A549 (cell line): ENCODE data around the gene ACTR8. TPM values are rescaled to one million over a fixed set of nuclear protein-coding genes. Genes with fewer than 3 reads are reported as not detected.

Experiments
- ATAC-seq, 2 experiments: fragments of 200-7000 bp in 1 of 2; fragments of >200 bp in 1 of 2; cut with Nextera tagmentation in 1 of 2; cut with Tn5 transposase in 1 of 2; 3 replicates each; pipeline versions ENCODE4 v1.8.0 to v1.9.1; 2018 to 2020; ENCODE audit warnings: mild to moderate bottlenecking in 1 of 2, moderate library complexity in 1 of 2
- CTCF ChIA-PET: fragments of 300-600 bp; sonication (Branson Sonifier 250); formaldehyde crosslinking; extraction: SDS; loops from one replicate; lab custom pipeline; 2021; ENCODE audit warnings: antibody characterized with exemption, inconsistent platforms; lab: Yijun Ruan, JAX
- POLR2A ChIA-PET: fragments of 350-600 bp; formaldehyde crosslinking; extraction: SDS; loops from one replicate; lab custom pipeline; 2021; ENCODE audit warnings: antibody characterized with exemption, inconsistent platforms; lab: Yijun Ruan, JAX
- DNase-seq, 2 experiments: peaks; one replicate each; pipeline versions ENCODE4 v3.0.0 to v3.0.0-alpha.2; 2011 to 2016; ENCODE audit warnings: low read depth in 1 of 2, low spot score in 1 of 2
- FAIRE-seq: peaks from 2 replicates; lab custom pipeline; 2011; peaks lifted over from hg19 to GRCh38; lab: Jason Lieb, UNC
- H3K27ac ChIP-seq, 2 experiments: fragments of >200 bp; sonication (Bioruptor Twin); formaldehyde crosslinking; 3 replicates each; pipeline ENCODE4 v1.5.1; 2016 to 2017
- H3K4me1 ChIP-seq: fragments of >200 bp; sonication (Bioruptor Twin); formaldehyde crosslinking; 3 replicates; pipeline ENCODE4 v1.6.1; 2016
- H3K4me2 ChIP-seq: fragments of >200 bp; sonication (Bioruptor Twin); formaldehyde crosslinking; 3 replicates; pipeline ENCODE4 v1.6.1; 2016
- H3K4me3 ChIP-seq: fragments of >200 bp; sonication (Bioruptor Twin); formaldehyde crosslinking; 3 replicates; pipeline ENCODE4 v1.5.1; 2016
- H3K9me3 ChIP-seq: fragments of >200 bp; sonication (Bioruptor Twin); formaldehyde crosslinking; 3 replicates; pipeline ENCODE4 v1.6.1; 2016
- CHD2 ChIP-seq: fragments of 150-350 bp; IDR thresholded peaks from 2 replicates; pipeline ENCODE4 v1.6.1; 2014; ENCODE audit warnings: low read length; ENCODE audit not compliant: partially characterized antibody
- CTCF ChIP-seq: fragments of >200 bp; sonication (Bioruptor Twin); formaldehyde crosslinking; IDR thresholded peaks from 3 replicates; pipeline ENCODE4 v1.5.1; 2016
- EHF ChIP-seq: fragments of 250-450 bp; sonication (Bioruptor Pico); IDR thresholded peaks from 2 replicates; pipeline ENCODE4 v1.5.0; 2020; ENCODE audit warnings: mild to moderate bottlenecking
- ELK1 ChIP-seq: fragments of 150-350 bp; IDR thresholded peaks from 2 replicates; pipeline ENCODE4 v1.6.1; 2014; ENCODE audit warnings: low read depth, mild to moderate bottlenecking, low read length
- FOSL2 ChIP-seq, 2 experiments: fragments of 450-650 bp in 1 of 2; fragments of >200 bp in 1 of 2; sonication (Bioruptor Twin) in 1 of 2; formaldehyde crosslinking; IDR thresholded peaks; 2 replicates each; pipeline versions ENCODE4 v1.5.0 to v1.6.1; 2016 to 2020; ENCODE audit warnings: mild to moderate bottlenecking in 1 of 2, moderate library complexity in 1 of 2
- FOXS1 ChIP-seq: fragments of 250-450 bp; sonication (Bioruptor Pico); IDR thresholded peaks from 2 replicates; pipeline ENCODE4 v1.5.0; 2020; ENCODE audit warnings: mild to moderate bottlenecking, moderate library complexity
- HEYL ChIP-seq: fragments of 250-450 bp; sonication (Bioruptor Pico); IDR thresholded peaks from 2 replicates; pipeline ENCODE4 v1.8.0; 2021; ENCODE audit warnings: mild to moderate bottlenecking, moderate library complexity
- HOXA7 ChIP-seq: fragments of 250-450 bp; sonication (Bioruptor Pico); IDR thresholded peaks from 2 replicates; pipeline ENCODE4 v1.5.0; 2020; ENCODE audit warnings: mild to moderate bottlenecking, moderate library complexity
- HOXB13 ChIP-seq: fragments of 250-450 bp; sonication (Bioruptor Pico); IDR thresholded peaks from 2 replicates; pipeline ENCODE4 v1.5.0; 2020; ENCODE audit warnings: low read depth, mild to moderate bottlenecking, moderate library complexity
- HOXB5 ChIP-seq: fragments of 250-450 bp; sonication (Bioruptor Pico); IDR thresholded peaks from 2 replicates; pipeline ENCODE4 v1.5.0; 2020; ENCODE audit warnings: mild to moderate bottlenecking, moderate library complexity
- KDM1A ChIP-seq: fragments of 200-600 bp; sonication (generic); IDR thresholded peaks from 2 replicates; pipeline ENCODE4 v1.6.1; 2016; ENCODE audit warnings: low read depth, mild to moderate bottlenecking
- MAFK ChIP-seq: fragments of 450-650 bp; IDR thresholded peaks from 2 replicates; pipeline ENCODE4 v1.6.1; 2014; ENCODE audit not compliant: partially characterized antibody
- MAX ChIP-seq: IDR thresholded peaks from 2 replicates; pipeline ENCODE4 v1.6.1; 2012
- MAZ ChIP-seq: fragments of 150-350 bp; IDR thresholded peaks from 2 replicates; pipeline ENCODE4 v1.6.1; 2014; ENCODE audit warnings: antibody characterized with exemption, low read depth, low read length, borderline replicate concordance
- MYC ChIP-seq: IDR thresholded peaks from 2 replicates; pipeline ENCODE4 v1.6.1; 2012; ENCODE audit warnings: mild to moderate bottlenecking, inconsistent platforms, low read length, improper control_type of control experiment, borderline replicate concordance
- NFE2L2 ChIP-seq: fragments of 150-350 bp; conservative IDR thresholded peaks from 2 replicates; pipeline ENCODE4 v1.6.1; 2014; ENCODE audit warnings: low read length
- PHF8 ChIP-seq: fragments of 200-600 bp; sonication (generic); IDR thresholded peaks from 2 replicates; pipeline ENCODE4 v1.6.1; 2016; ENCODE audit warnings: low read depth, mild to moderate bottlenecking, antibody characterized with exemption, moderate library complexity, borderline replicate concordance
- POLR2A ChIP-seq: IDR thresholded peaks from 2 replicates; pipeline ENCODE4 v1.6.1; 2012; ENCODE audit warnings: mild to moderate bottlenecking, low read length
- POLR2AphosphoS2 ChIP-seq: conservative IDR thresholded peaks from 2 replicates; pipeline ENCODE4 v1.6.1; 2012; ENCODE audit warnings: low read length, improper control_type of control experiment, inconsistent platforms
- RAD21 ChIP-seq, 2 experiments: fragments of >200 bp in 1 of 2; sonication (Bioruptor Twin) in 1 of 2; formaldehyde crosslinking in 1 of 2; IDR thresholded peaks in 1 of 2; conservative IDR thresholded peaks in 1 of 2; 2 replicates in 1 of 2; 3 replicates in 1 of 2; pipeline ENCODE4 v1.6.1; 2012 to 2018; ENCODE audit warnings: inconsistent platforms in 1 of 2
- REST ChIP-seq: fragments of 200-600 bp; sonication (generic); IDR thresholded peaks from 2 replicates; pipeline ENCODE4 v1.6.1; 2016; ENCODE audit warnings: antibody characterized with exemption, mild to moderate bottlenecking, moderate library complexity
- SMC3 ChIP-seq: fragments of >200 bp; sonication (Bioruptor Twin); formaldehyde crosslinking; IDR thresholded peaks from 3 replicates; pipeline ENCODE4 v1.6.1; 2018; ENCODE audit warnings: inconsistent platforms
- SREBF2 ChIP-seq: fragments of 450-650 bp; IDR thresholded peaks from 2 replicates; pipeline ENCODE4 v1.6.1; 2014; ENCODE audit warnings: mild to moderate bottlenecking, moderate library complexity
- USF2 ChIP-seq: fragments of 450-650 bp; IDR thresholded peaks from 2 replicates; pipeline ENCODE4 v1.6.1; 2014; ENCODE audit warnings: antibody characterized with exemption
- WGBS: methylation state at CpG from one replicate; pipeline ENCODE4 v1.1.6; 2017; ENCODE audit errors: missing lambda C conversion rate; 5-methylcytosine and 5-hydroxymethylcytosine counted together
- polyA plus RNA-seq, 4 experiments: library from polyadenylated mRNA; depleted of rRNA in 3 of 4; stranded (reverse); fragments of >200 nt; fragmentation: RNase III in 1 of 4; extraction: RNeasy Plus Mini Kit Qiagen cat#74134 plus additional on column Dnase treatment in 1 of 4; gene quantifications; 2 replicates in 3 of 4; 3 replicates in 1 of 4; pipeline ENCODE4 v1.2.3, GENCODE V29; 2011 to 2017

The ACTR8 gene
- polyA plus RNA-seq, 2 of the 4 experiments (the other 2 are of a cell fraction), result 12.8 to 19.4 TPM

- Histone ChIP-seq H3K27ac (no peak overlapping the region), H3K4me3 (no peak overlapping the region), H3K9me3 (no peaks in the 10 kb centered on the region), H3K4me1 (no peaks in the 10 kb centered on the region), H3K4me2 (no peak overlapping the region)
- ChIA-PET POLR2A (no interaction called here), CTCF (interaction anchor here (1.3 kb wide), 1 partner anchor 19 kb away, joined by 5 read pairs; no protein-coding TSS in a partner anchor)
- no peak for FAIRE-seq
- no peak for DNase-seq
- TF ChIP-seq USF2 (no peak), NFE2L2 (no peak), MAX (no peak), CTCF (no peak), FOSL2 (IDR thresholded peaks at IDR 0.05) (no peak), FOSL2 (CRISPR knock-in tag; IDR thresholded peaks at IDR 0.05) (no peak), HOXB5 (CRISPR knock-in tag) (no peak), RAD21 (conservative IDR thresholded peaks at IDR 0.05 in 1 of 2, IDR thresholded peaks at IDR 0.05 in 1 of 2) (no peak), POLR2AphosphoS2 (no peak), CHD2 (no peak), FOXS1 (no peak), HOXA7 (CRISPR knock-in tag) (no peak), SREBF2 (no peak)
- no peak for ATAC-seq
- WGBS, result 44% methylated on average over 2 of the region's 2 CpGs
Measured at GRCh38 chr3:53919741-53920140, 37.8 kb upstream of the ACTR8 start.

GRCh38 chr3:53913401-53913800 is 31.4 kb upstream of the ACTR8 start:
- no peak overlapping the region for H3K4me3 ChIP-seq
- no peak overlapping the region for H3K4me2 ChIP-seq
- POLR2A ChIA-PET, result no interaction called here
- CTCF ChIA-PET, result no interaction called here
- FAIRE-seq (no peak), DNase-seq (no peak)
- no peak overlapping the region for H3K27ac ChIP-seq
- no peak for TF ChIP-seq PHF8
- TF ChIP-seq, all 56 proteins: peak for 0
- no peak for ATAC-seq
- Histone ChIP-seq H3K9me3 (no peaks in the 10 kb centered on the region), H3K4me1 (no peaks in the 10 kb centered on the region)
- 39% methylated on average over 7 of the region's 8 CpGs for WGBS

GRCh38 chr3:53902711-53903110 is 20.8 kb upstream of the ACTR8 start:
- 28% methylated on average over 5 of the region's 5 CpGs for WGBS
- FAIRE-seq, result no peak
- TF ChIP-seq MAZ (no peak), SMC3 (no peak), REST (no peak), POLR2A (no peak), CHD2 (no peak), MAFK (no peak), MYC (no peak), CTCF (no peak), ELK1 (no peak), KDM1A (no peak), HEYL (CRISPR knock-in tag) (no peak), EHF (CRISPR knock-in tag) (no peak), HOXA7 (CRISPR knock-in tag) (no peak), FOXS1 (no peak), HOXB13 (CRISPR knock-in tag) (no peak)
- TF ChIP-seq, all 56 proteins: peak for 0

More at GRCh38 chr3:53902711-53903110, 20.8 kb upstream of the ACTR8 start:
- ChIA-PET POLR2A (no interaction called here), CTCF (no interaction called here)
- no peak overlapping the region for H3K4me3 ChIP-seq
- no peaks in the 10 kb centered on the region for H3K4me1 ChIP-seq
- no peak overlapping the region for H3K27ac ChIP-seq
- H3K9me3 ChIP-seq, result no peaks in the 10 kb centered on the region
- no peak for ATAC-seq
- no peak for DNase-seq
- no peak overlapping the region for H3K4me2 ChIP-seq
